ENCODE data around the gene BRAP. TPM values are rescaled to one million over a fixed set of nuclear protein-coding genes. Genes with fewer than 3 reads are reported as not detected.
"Not testable (repeated sequence)": the region's sequence is repeated elsewhere in the genome, so short reads cannot be mapped to it uniquely, and the experiment has no call there.

BRAP gene
- total RNA-seq, 2 experiments from 2014 or later = 14.2 to 19.7 TPM

DNA sequence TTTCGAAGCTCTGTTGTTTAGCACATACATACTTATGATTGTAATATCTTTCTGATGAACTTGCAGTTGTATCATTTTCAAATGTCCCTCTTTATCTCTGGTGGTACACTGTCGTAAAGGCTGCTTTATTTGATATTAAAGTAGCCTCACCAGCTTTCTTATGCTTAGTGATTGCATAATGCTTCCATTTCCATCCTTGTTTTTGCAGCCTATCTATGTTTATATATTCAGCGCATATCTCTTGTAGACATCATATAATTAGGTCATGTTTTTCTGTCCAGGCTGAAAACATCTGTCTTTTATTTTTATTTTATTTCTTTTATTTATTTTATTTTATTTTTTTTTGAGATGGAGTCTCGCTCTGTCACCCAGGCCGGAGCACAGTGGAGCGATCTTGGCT is 34.7 kb upstream of the BRAP start:
- Histone ChIP-seq H3K9me2 (ENCODE audit: insufficient read depth, low read length) (no peaks in the 10 kb centered on the region), H3K4me1 (ENCODE audit: insufficient read depth, low read length, poor library complexity, severe bottlenecking) (no peaks in the 10 kb centered on the region), H3K4me3 (ENCODE audit: low read depth, low read length, poor library complexity, severe bottlenecking) (no peak overlapping the region), H3K27ac (ENCODE audit: low read depth, low read length, poor library complexity, severe bottlenecking) (no peak overlapping the region), H2AFZ (ENCODE audit: low read length) (no peak overlapping the region), H3K9me3 (ENCODE audit: low read length) (peaks cover 3% of the 10 kb centered on the region; the same call in 1 of the 2 replicates), H4K20me1 (ENCODE audit: insufficient read depth, low read length) (no peaks in the 10 kb centered on the region), H3K36me3 (ENCODE audit: insufficient read depth, low read length) (0 out of 2 replicates have a peak, but pooled peaks cover 8% of the 10 kb centered on the region), H3K4me2 (ENCODE audit: low read length) (no peak overlapping the region), H3K79me2 (ENCODE audit: insufficient read depth, low read depth, low read length) (no peaks in the 10 kb centered on the region)
- ChIA-PET CTCF (ENCODE audit: unreplicated experiment) (no interaction called here), POLR2A (interaction anchor here (0.6 kb wide), 1 partner anchor 359 kb away, joined by 9 read pairs; no protein-coding TSS in a partner anchor)
- DNase-seq (ENCODE audit: low spot score) = no peak
- intact Hi-C loops (cut with micrococcal nuclease; ENCODE audit: unreplicated experiment) = no loop called here
- TF ChIP-seq CTCF (conservative IDR thresholded peaks at IDR 0.05; ENCODE audit: low read length) (no peak), EZH2phosphoT487 (IDR thresholded peaks at IDR 0.05; ENCODE audit: borderline replicate concordance, low read depth, low read length) (no peak)
- no TSS peak for BruUV-seq (replicated peaks)

GRCh38 chr12:111719316-111719715 is 33.6 kb upstream of the BRAP start:
- H3K79me2 ChIP-seq (ENCODE audit: insufficient read depth, low read depth, low read length); intact Hi-C loops (cut with micrococcal nuclease; ENCODE audit: unreplicated experiment); H3K36me3 ChIP-seq (ENCODE audit: insufficient read depth, low read length); H3K4me3 ChIP-seq (ENCODE audit: low read depth, low read length, poor library complexity, severe bottlenecking); H4K20me1 ChIP-seq (ENCODE audit: insufficient read depth, low read length); H3K27ac ChIP-seq (ENCODE audit: low read depth, low read length, poor library complexity, severe bottlenecking); H3K4me2 ChIP-seq (ENCODE audit: low read length); H3K9me2 ChIP-seq (ENCODE audit: insufficient read depth, low read length); H3K4me1 ChIP-seq (ENCODE audit: insufficient read depth, low read length, poor library complexity, severe bottlenecking); H3K9me3 ChIP-seq (ENCODE audit: low read length); CTCF ChIA-PET (ENCODE audit: unreplicated experiment); DNase-seq (ENCODE audit: low spot score); H2AFZ ChIP-seq (ENCODE audit: low read length); POLR2A ChIA-PET; BruUV-seq (replicated peaks): not testable (repeated sequence)

GRCh38 chr12:111715279-111715678 is 29.5 kb upstream of the BRAP start:
- BruUV-seq (replicated peaks) = no TSS peak
- H3K4me1 ChIP-seq (ENCODE audit: insufficient read depth, low read length, poor library complexity, severe bottlenecking) = no peaks in the 10 kb centered on the region
- intact Hi-C loops (cut with micrococcal nuclease; ENCODE audit: unreplicated experiment) = no loop called here
- ChIA-PET POLR2A (no interaction called here), CTCF (ENCODE audit: unreplicated experiment) (no interaction called here)
- H3K4me3 ChIP-seq (ENCODE audit: low read depth, low read length, poor library complexity, severe bottlenecking) = no peak overlapping the region
- no peak overlapping the region for H3K27ac ChIP-seq (ENCODE audit: low read depth, low read length, poor library complexity, severe bottlenecking)
- H4K20me1 ChIP-seq (ENCODE audit: insufficient read depth, low read length) = no peaks in the 10 kb centered on the region
- H3K4me2 ChIP-seq (ENCODE audit: low read length) = no peak overlapping the region
- no peaks in the 10 kb centered on the region for H3K79me2 ChIP-seq (ENCODE audit: insufficient read depth, low read depth, low read length)
- H2AFZ ChIP-seq (ENCODE audit: low read length) = no peak overlapping the region
- H3K36me3 ChIP-seq (ENCODE audit: insufficient read depth, low read length) = peaks cover 23% of the 10 kb centered on the region
- TF ChIP-seq CTCF (conservative IDR thresholded peaks at IDR 0.05; ENCODE audit: low read length) (no peak), EZH2phosphoT487 (IDR thresholded peaks at IDR 0.05; ENCODE audit: borderline replicate concordance, low read depth, low read length) (no peak)
- DNase-seq (ENCODE audit: low spot score) = no peak
- no peaks in the 10 kb centered on the region for H3K9me2 ChIP-seq (ENCODE audit: insufficient read depth, low read length)
- no peaks in the 10 kb centered on the region for H3K9me3 ChIP-seq (ENCODE audit: low read length)

All from OCI-LY7 (cell line).